ENCODE results near the gene UBE3D.
"Not testable (repeated sequence)": the region's sequence is repeated elsewhere in the genome, so short reads cannot be mapped to it uniquely, and the experiment has no call there.

UBE3D gene

DNA sequence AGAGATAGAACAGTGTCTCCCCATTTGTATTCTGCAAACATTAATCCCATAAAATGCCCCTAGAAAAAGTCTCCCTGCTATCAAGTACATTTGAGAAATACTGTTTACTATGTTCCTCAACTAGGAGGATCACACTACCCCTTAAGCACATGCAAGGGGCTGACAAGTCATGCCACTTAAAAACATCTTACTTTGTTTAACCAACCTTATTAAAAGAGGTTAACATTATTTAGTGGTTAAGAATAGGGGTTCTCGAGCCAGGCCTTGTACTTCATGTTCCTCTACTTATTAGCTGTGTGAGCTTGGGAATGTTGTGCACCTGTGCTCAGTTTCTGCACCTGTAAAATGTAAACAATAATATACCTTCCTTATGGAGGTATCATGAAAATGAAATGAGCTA lies 113.7 kb downstream of the UBE3D start:
- no peaks in the 10 kb centered on the region for H3K36me3 ChIP-seq (ENCODE audit: control insufficient read depth, insufficient read depth, low read length)
- H3K9ac ChIP-seq: no peak overlapping the region
- H3K79me2 ChIP-seq: no peaks in the 10 kb centered on the region
- no peak overlapping the region for H3K4me3 ChIP-seq (ENCODE audit: low read depth, low read length)
- TF ChIP-seq, protein P1, sequence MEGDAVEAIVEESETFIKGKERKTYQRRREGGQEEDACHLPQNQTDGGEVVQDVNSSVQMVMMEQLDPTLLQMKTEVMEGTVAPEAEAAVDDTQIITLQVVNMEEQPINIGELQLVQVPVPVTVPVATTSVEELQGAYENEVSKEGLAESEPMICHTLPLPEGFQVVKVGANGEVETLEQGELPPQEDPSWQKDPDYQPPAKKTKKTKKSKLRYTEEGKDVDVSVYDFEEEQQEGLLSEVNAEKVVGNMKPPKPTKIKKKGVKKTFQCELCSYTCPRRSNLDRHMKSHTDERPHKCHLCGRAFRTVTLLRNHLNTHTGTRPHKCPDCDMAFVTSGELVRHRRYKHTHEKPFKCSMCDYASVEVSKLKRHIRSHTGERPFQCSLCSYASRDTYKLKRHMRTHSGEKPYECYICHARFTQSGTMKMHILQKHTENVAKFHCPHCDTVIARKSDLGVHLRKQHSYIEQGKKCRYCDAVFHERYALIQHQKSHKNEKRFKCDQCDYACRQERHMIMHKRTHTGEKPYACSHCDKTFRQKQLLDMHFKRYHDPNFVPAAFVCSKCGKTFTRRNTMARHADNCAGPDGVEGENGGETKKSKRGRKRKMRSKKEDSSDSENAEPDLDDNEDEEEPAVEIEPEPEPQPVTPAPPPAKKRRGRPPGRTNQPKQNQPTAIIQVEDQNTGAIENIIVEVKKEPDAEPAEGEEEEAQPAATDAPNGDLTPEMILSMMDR (IDR thresholded peaks at IDR 0.05): no peak
- no peak overlapping the region for H3K4me2 ChIP-seq (ENCODE audit: low read length)
- no peaks in the 10 kb centered on the region for H3K9me3 ChIP-seq (ENCODE audit: control insufficient read depth, low read length)
- H3K27me3 ChIP-seq (ENCODE audit: control insufficient read depth, insufficient read depth, low read length): no peaks in the 10 kb centered on the region
- no peak overlapping the region for H3K27ac ChIP-seq
- H3K4me1 ChIP-seq: no peaks in the 10 kb centered on the region
- no peak overlapping the region for H2AFZ ChIP-seq

GRCh38 chr6:82951389-82951788 lies 114.3 kb downstream of the UBE3D start:
- H3K9me3 ChIP-seq (ENCODE audit: control insufficient read depth, low read length): no peaks in the 10 kb centered on the region
- H2AFZ ChIP-seq: no peak overlapping the region
- no peak overlapping the region for H3K27ac ChIP-seq
- H3K27me3 ChIP-seq (ENCODE audit: control insufficient read depth, insufficient read depth, low read length): no peaks in the 10 kb centered on the region
- H3K4me3 ChIP-seq (ENCODE audit: low read depth, low read length): no peak overlapping the region
- no peaks in the 10 kb centered on the region for H3K4me1 ChIP-seq
- no peak overlapping the region for H3K9ac ChIP-seq
- no peak overlapping the region for H3K4me2 ChIP-seq (ENCODE audit: low read length)
- no peaks in the 10 kb centered on the region for H3K36me3 ChIP-seq (ENCODE audit: control insufficient read depth, insufficient read depth, low read length)
- no peaks in the 10 kb centered on the region for H3K79me2 ChIP-seq
- TF ChIP-seq, protein P1 (IDR thresholded peaks at IDR 0.05): no peak

GRCh38 chr6:82930915-82931314 lies 134.7 kb downstream of the UBE3D start:
- H3K27me3 ChIP-seq (ENCODE audit: control insufficient read depth, insufficient read depth, low read length); H3K36me3 ChIP-seq (ENCODE audit: control insufficient read depth, insufficient read depth, low read length); H3K27ac ChIP-seq; H3K4me3 ChIP-seq (ENCODE audit: low read depth, low read length); H3K4me2 ChIP-seq (ENCODE audit: low read length); H2AFZ ChIP-seq; H3K9ac ChIP-seq; H3K79me2 ChIP-seq; H3K9me3 ChIP-seq (ENCODE audit: control insufficient read depth, low read length); H3K4me1 ChIP-seq: not testable (repeated sequence)

GRCh38 chr6:82924799-82925535 lies 140.7 kb downstream of the UBE3D start:
- H2AFZ ChIP-seq: no peak overlapping the region
- TF ChIP-seq, protein P1 (IDR thresholded peaks at IDR 0.05): no peak
- no peaks in the 10 kb centered on the region for H3K4me1 ChIP-seq
- no peaks in the 10 kb centered on the region for H3K79me2 ChIP-seq
- H3K9ac ChIP-seq: no peak overlapping the region
- no peaks in the 10 kb centered on the region for H3K27me3 ChIP-seq (ENCODE audit: control insufficient read depth, insufficient read depth, low read length)
- H3K9me3 ChIP-seq (ENCODE audit: control insufficient read depth, low read length): no peaks in the 10 kb centered on the region
- no peak overlapping the region for H3K4me3 ChIP-seq (ENCODE audit: low read depth, low read length)
- no peak overlapping the region for H3K27ac ChIP-seq
- no peaks in the 10 kb centered on the region for H3K36me3 ChIP-seq (ENCODE audit: control insufficient read depth, insufficient read depth, low read length)
- H3K4me2 ChIP-seq (ENCODE audit: low read length): no peak overlapping the region

GRCh38 chr6:82921258-82921657 lies 144.4 kb downstream of the UBE3D start:
- H3K27me3 ChIP-seq (ENCODE audit: control insufficient read depth, insufficient read depth, low read length): no peaks in the 10 kb centered on the region
- TF ChIP-seq, protein P1 (IDR thresholded peaks at IDR 0.05): no peak
- no peaks in the 10 kb centered on the region for H3K4me1 ChIP-seq
- no peak overlapping the region for H3K4me2 ChIP-seq (ENCODE audit: low read length)
- no peak overlapping the region for H2AFZ ChIP-seq
- H3K9me3 ChIP-seq (ENCODE audit: control insufficient read depth, low read length): no peaks in the 10 kb centered on the region
- H3K9ac ChIP-seq: no peak overlapping the region
- no peak overlapping the region for H3K27ac ChIP-seq
- no peaks in the 10 kb centered on the region for H3K79me2 ChIP-seq
- H3K4me3 ChIP-seq (ENCODE audit: low read depth, low read length): no peak overlapping the region
- no peaks in the 10 kb centered on the region for H3K36me3 ChIP-seq (ENCODE audit: control insufficient read depth, insufficient read depth, low read length)
